ENCODE results near the gene ADCYAP1R1.

Gene ADCYAP1R1

GRCh38 chr7:31134246-31135188, 82.4 kb downstream of the ADCYAP1R1 start:
- DNase-seq (peak; percentile 62), ATAC-seq (ENCODE audit: insufficient read depth, low read depth) (peak; percentile 97)
- no peaks in the 10 kb centered on the region for H3K36me3 ChIP-seq (ENCODE audit: insufficient read depth, low read length)
- H3K4me1 ChIP-seq (ENCODE audit: insufficient read depth, low read length), result no peaks in the 10 kb centered on the region
- peak overlapping the region; percentile 44; the same call in 1 of the 2 replicates for H2AFZ ChIP-seq (ENCODE audit: low read depth, low read length)
- H4K20me1 ChIP-seq (ENCODE audit: insufficient read depth, low read length), result no peaks in the 10 kb centered on the region
- no peak overlapping the region for H3K4me2 ChIP-seq (ENCODE audit: insufficient read depth, low read length)
- H3K79me2 ChIP-seq (ENCODE audit: insufficient read depth, low read length), result no peaks in the 10 kb centered on the region
- no peak overlapping the region for H3K9ac ChIP-seq (ENCODE audit: low read depth, low read length)
- no peaks in the 10 kb centered on the region for H3K9me3 ChIP-seq (ENCODE audit: insufficient read depth, low read length, severe bottlenecking)
- no peaks in the 10 kb centered on the region for H3K27me3 ChIP-seq (ENCODE audit: insufficient read depth, low read length, poor library complexity)
- TF ChIP-seq EZH2 (IDR thresholded peaks at IDR 0.05; ENCODE audit: borderline replicate concordance, low read depth, low read length, severe bottlenecking) (no peak), CTCF (IDR thresholded peaks at IDR 0.05; ENCODE audit: borderline replicate concordance, extremely low read depth, low read length, poor library complexity, severe bottlenecking) (peak; percentile 81)
- H3K4me3 ChIP-seq (ENCODE audit: low read depth in 1 of 2, low read length in 2 of 2), result no peak overlapping the region
- no peak overlapping the region for H3K27ac ChIP-seq (ENCODE audit: low read length)

GRCh38 chr7:31137234-31137633, 85.1 kb downstream of the ADCYAP1R1 start:
- Histone ChIP-seq H3K79me2 (ENCODE audit: insufficient read depth, low read length) (no peaks in the 10 kb centered on the region), H3K27me3 (ENCODE audit: insufficient read depth, low read length, poor library complexity) (no peaks in the 10 kb centered on the region), H3K4me3 (ENCODE audit: low read depth in 1 of 2, low read length in 2 of 2) (no peak overlapping the region), H3K4me2 (ENCODE audit: insufficient read depth, low read length) (no peak overlapping the region), H3K27ac (ENCODE audit: low read length) (no peak overlapping the region), H3K36me3 (ENCODE audit: insufficient read depth, low read length) (no peaks in the 10 kb centered on the region), H3K9me3 (ENCODE audit: insufficient read depth, low read length, severe bottlenecking) (no peaks in the 10 kb centered on the region), H2AFZ (ENCODE audit: low read depth, low read length) (no peak overlapping the region), H4K20me1 (ENCODE audit: insufficient read depth, low read length) (no peaks in the 10 kb centered on the region), H3K4me1 (ENCODE audit: insufficient read depth, low read length) (no peaks in the 10 kb centered on the region), H3K9ac (ENCODE audit: low read depth, low read length) (no peak overlapping the region)
- TF ChIP-seq CTCF (IDR thresholded peaks at IDR 0.05; ENCODE audit: borderline replicate concordance, extremely low read depth, low read length, poor library complexity, severe bottlenecking), result no peak
- no peak for TF ChIP-seq EZH2 (IDR thresholded peaks at IDR 0.05; ENCODE audit: borderline replicate concordance, low read depth, low read length, severe bottlenecking)
- DNase-seq (no peak), ATAC-seq (ENCODE audit: insufficient read depth, low read depth) (no peak)

GRCh38 chr7:31145339-31145738, 93.2 kb downstream of the ADCYAP1R1 start:
- no peak overlapping the region for H3K9ac ChIP-seq (ENCODE audit: low read depth, low read length)
- H3K27me3 ChIP-seq (ENCODE audit: insufficient read depth, low read length, poor library complexity), result no peaks in the 10 kb centered on the region
- no peaks in the 10 kb centered on the region for H4K20me1 ChIP-seq (ENCODE audit: insufficient read depth, low read length)
- DNase-seq (no peak), ATAC-seq (ENCODE audit: insufficient read depth, low read depth) (no peak)
- H2AFZ ChIP-seq (ENCODE audit: low read depth, low read length), result no peak overlapping the region
- H3K4me1 ChIP-seq (ENCODE audit: insufficient read depth, low read length), result no peaks in the 10 kb centered on the region
- no peak overlapping the region for H3K4me3 ChIP-seq (ENCODE audit: low read depth in 1 of 2, low read length in 2 of 2)
- TF ChIP-seq EZH2 (IDR thresholded peaks at IDR 0.05; ENCODE audit: borderline replicate concordance, low read depth, low read length, severe bottlenecking) (no peak), CTCF (IDR thresholded peaks at IDR 0.05; ENCODE audit: borderline replicate concordance, extremely low read depth, low read length, poor library complexity, severe bottlenecking) (no peak)
- H3K9me3 ChIP-seq (ENCODE audit: insufficient read depth, low read length, severe bottlenecking), result no peaks in the 10 kb centered on the region
- H3K4me2 ChIP-seq (ENCODE audit: insufficient read depth, low read length), result no peak overlapping the region
- H3K36me3 ChIP-seq (ENCODE audit: insufficient read depth, low read length), result no peaks in the 10 kb centered on the region
- no peaks in the 10 kb centered on the region for H3K79me2 ChIP-seq (ENCODE audit: insufficient read depth, low read length)
- no peak overlapping the region for H3K27ac ChIP-seq (ENCODE audit: low read length)
